Measurements from ENCODE around the gene TMEM88. TPM values are rescaled to one million over a fixed set of nuclear protein-coding genes. Genes with fewer than 3 reads are reported as not detected.

The TMEM88 gene
- total RNA-seq, 6 experiments from 2014 or later = 0.40 to 1.3 (median 0.60) TPM

DNA sequence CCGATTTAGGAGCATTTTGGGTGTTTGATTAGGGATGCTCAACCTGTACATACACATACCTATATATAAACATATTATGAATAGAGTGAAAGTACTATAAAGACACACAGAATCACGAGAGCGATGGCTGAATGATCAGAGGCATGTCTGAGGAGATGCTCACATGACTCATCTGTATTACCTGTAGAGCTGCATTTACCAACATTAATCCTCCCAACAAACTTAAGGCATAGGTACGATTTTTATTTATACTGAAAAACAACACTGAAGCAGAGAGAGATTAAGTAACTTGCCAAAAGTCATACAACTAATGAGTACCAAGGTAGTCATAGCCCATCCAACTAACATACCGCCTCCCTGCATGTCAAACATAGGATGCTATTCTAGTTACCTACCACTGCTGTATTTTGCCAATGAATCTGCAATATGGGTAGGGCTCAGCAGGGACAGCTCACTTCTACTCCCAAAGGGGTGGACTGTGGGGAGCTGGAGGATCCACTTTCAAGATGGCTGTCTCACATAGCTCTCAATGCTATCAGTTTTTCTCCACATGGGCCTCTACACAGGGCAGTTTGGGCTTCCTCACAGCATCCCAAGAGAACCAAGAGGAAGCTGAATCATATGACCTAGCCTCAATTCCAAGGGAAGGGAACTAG lies 10.3 kb downstream of the TMEM88 start:
- Mint-ChIP-seq H3K36me3 (ENCODE audit: low read depth) (peaks cover 10% of the 10 kb centered on the region; the same call in 1 of the 2 replicates), H3K27ac (no peak overlapping the region), H3K27me3 (ENCODE audit: insufficient read depth) (peaks cover 3% of the 10 kb centered on the region; the same call in 1 of the 2 replicates), H3K4me3 (no peak overlapping the region), H3K4me1 (ENCODE audit: low read depth) (peaks cover 5% of the 10 kb centered on the region; the same call in 1 of the 2 replicates), H3K9me3 (no peaks in the 10 kb centered on the region)
- DNase-seq = no peak
- TF ChIP-seq, protein P1, sequence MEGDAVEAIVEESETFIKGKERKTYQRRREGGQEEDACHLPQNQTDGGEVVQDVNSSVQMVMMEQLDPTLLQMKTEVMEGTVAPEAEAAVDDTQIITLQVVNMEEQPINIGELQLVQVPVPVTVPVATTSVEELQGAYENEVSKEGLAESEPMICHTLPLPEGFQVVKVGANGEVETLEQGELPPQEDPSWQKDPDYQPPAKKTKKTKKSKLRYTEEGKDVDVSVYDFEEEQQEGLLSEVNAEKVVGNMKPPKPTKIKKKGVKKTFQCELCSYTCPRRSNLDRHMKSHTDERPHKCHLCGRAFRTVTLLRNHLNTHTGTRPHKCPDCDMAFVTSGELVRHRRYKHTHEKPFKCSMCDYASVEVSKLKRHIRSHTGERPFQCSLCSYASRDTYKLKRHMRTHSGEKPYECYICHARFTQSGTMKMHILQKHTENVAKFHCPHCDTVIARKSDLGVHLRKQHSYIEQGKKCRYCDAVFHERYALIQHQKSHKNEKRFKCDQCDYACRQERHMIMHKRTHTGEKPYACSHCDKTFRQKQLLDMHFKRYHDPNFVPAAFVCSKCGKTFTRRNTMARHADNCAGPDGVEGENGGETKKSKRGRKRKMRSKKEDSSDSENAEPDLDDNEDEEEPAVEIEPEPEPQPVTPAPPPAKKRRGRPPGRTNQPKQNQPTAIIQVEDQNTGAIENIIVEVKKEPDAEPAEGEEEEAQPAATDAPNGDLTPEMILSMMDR (IDR thresholded peaks at IDR 0.05) = no peak

DNA sequence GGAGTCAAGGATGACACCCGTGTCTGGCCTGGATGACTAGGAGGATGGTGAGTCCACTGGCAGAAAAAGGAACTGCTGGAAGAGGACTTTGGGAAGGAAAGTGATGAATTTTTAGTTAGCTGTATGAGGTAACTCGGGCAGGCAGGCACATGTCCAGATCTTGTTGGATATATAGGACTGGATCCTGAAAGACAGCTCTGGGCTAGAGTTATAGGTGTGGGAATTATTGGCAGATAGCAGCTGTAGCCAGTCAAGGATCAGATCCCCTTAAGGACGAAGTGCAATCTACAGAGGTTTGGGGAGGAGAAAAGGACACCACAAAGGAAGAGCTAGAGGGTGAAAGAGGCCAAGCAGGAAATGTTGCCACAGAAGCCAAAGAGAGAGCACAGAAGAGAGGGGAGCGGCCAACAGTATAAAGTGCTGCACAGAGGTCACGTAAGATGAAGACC lies 13.0 kb downstream of the TMEM88 start:
- Mint-ChIP-seq H3K27me3 (ENCODE audit: insufficient read depth) (no peaks in the 10 kb centered on the region; the same call in 1 of the 2 replicates), H3K9me3 (no peaks in the 10 kb centered on the region), H3K4me1 (ENCODE audit: low read depth) (peaks cover 1% of the 10 kb centered on the region; the same call in 1 of the 2 replicates), H3K36me3 (ENCODE audit: low read depth) (peaks cover 10% of the 10 kb centered on the region; the same call in 1 of the 2 replicates), H3K27ac (no peak overlapping the region), H3K4me3 (no peak overlapping the region)
- TF ChIP-seq, protein P1 (IDR thresholded peaks at IDR 0.05) = no peak
- no peak for DNase-seq

DNA sequence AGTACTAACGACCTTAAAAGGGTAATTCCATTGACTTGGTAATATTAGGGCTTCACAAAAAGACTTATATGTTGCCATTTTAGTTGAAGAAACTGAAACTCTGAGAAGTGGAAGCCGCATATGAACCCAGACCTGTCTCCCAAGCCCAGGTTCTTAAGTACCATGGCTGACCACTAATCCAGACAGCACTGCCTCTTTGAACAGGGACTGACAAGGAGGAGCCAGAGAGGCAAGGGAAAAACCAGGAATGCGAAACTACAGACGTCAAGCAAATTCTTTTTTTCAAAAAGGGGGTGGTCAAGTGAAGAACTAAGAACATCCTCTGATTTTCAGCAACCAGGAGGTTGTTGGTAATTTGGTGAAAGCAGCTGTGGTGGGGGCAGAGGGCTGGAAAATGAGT lies 18.2 kb downstream of the TMEM88 start:
- TF ChIP-seq, protein P1 (IDR thresholded peaks at IDR 0.05) = no peak
- H3K9me3 Mint-ChIP-seq = no peaks in the 10 kb centered on the region
- no peaks in the 10 kb centered on the region for H3K4me1 Mint-ChIP-seq (ENCODE audit: low read depth)
- no peak for DNase-seq
- H3K27me3 Mint-ChIP-seq (ENCODE audit: insufficient read depth) = no peaks in the 10 kb centered on the region
- no peak overlapping the region for H3K27ac Mint-ChIP-seq
- H3K4me3 Mint-ChIP-seq = no peak overlapping the region
- no peaks in the 10 kb centered on the region; the same call in 1 of the 2 replicates for H3K36me3 Mint-ChIP-seq (ENCODE audit: low read depth)

DNA sequence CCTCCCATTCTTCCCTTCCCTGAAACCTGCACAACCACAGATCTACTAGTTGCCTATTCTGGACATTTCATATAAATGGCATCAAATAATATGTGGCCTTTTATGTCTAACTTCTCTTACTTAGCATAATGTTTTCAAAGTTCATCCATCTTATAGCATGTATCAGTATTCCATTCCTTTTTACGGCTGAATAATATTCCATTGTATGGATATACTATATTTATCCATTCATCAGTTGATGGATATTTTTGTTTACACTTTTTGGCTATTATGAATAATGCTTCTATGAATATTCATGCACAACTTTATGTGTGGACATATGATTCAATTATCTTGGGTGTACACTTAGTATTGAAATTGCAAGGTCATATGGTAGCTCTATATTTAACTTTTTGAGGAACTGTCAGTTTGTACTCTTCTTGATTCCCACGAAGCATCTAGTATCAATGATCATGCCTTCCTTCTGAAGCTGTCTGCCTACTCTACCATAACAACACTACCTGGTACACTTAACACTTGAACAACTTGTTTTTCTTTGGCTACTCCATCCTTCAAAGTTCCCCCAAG lies 21.0 kb downstream of the TMEM88 start:
- no peaks in the 10 kb centered on the region for H3K9me3 Mint-ChIP-seq
- H3K27me3 Mint-ChIP-seq (ENCODE audit: insufficient read depth) = no peaks in the 10 kb centered on the region

DNA sequence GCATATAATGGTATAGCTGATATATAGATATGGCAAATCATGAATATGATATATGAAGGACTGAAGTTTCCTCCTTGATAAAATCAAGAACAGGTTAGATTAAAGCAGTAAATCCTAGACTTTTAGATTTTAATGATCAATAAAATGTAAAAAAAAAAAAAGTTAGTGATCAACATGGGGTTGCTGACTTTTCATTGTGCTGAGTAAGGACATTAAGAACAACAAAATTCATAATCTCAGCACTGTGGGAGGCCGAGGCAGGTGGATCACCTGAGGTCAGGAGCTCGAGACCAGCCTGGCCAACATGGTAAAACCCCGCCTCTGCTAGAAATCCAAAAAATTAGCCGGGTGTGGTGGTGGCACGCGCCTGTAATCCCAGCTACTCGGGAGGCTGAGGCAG lies 23.4 kb downstream of the TMEM88 start:
- H3K27me3 Mint-ChIP-seq (ENCODE audit: insufficient read depth) = no peaks in the 10 kb centered on the region
- no peak overlapping the region for H3K4me3 Mint-ChIP-seq
- H3K36me3 Mint-ChIP-seq (ENCODE audit: low read depth) = no peaks in the 10 kb centered on the region; the same call in 1 of the 2 replicates
- H3K27ac Mint-ChIP-seq = no peak overlapping the region
- H3K9me3 Mint-ChIP-seq = no peaks in the 10 kb centered on the region
- TF ChIP-seq, protein P1 (IDR thresholded peaks at IDR 0.05) = no peak
- no peak for DNase-seq
- H3K4me1 Mint-ChIP-seq (ENCODE audit: low read depth) = no peaks in the 10 kb centered on the region

More for the DNA sequence above, 21.0 kb downstream of the TMEM88 start:
- DNase-seq = no peak
- Mint-ChIP-seq H3K27ac (no peak overlapping the region), H3K4me1 (ENCODE audit: low read depth) (no peaks in the 10 kb centered on the region), H3K36me3 (ENCODE audit: low read depth) (no peaks in the 10 kb centered on the region; the same call in 1 of the 2 replicates), H3K4me3 (no peak overlapping the region)
- TF ChIP-seq, protein P1 (IDR thresholded peaks at IDR 0.05) = no peak
